H54 (cell line): Measurements from ENCODE around the gene GAS5.

ENCODE experiments used
- DNase-seq: peaks from one replicate; pipeline ENCODE4 v3.0.0; 2011; ENCODE audit warnings: low spot score, mixed read lengths; ENCODE audit not compliant: insufficient read length
- FAIRE-seq: peaks from 3 replicates; lab custom pipeline; 2011; peaks lifted over from hg19 to GRCh38; lab: Jason Lieb, UNC
- POLR2A ChIP-seq: IDR thresholded peaks from 2 replicates; pipeline ENCODE4 v1.6.1; 2011; ENCODE audit warnings: low read depth, mild to moderate bottlenecking, low read length

Gene GAS5

DNA sequence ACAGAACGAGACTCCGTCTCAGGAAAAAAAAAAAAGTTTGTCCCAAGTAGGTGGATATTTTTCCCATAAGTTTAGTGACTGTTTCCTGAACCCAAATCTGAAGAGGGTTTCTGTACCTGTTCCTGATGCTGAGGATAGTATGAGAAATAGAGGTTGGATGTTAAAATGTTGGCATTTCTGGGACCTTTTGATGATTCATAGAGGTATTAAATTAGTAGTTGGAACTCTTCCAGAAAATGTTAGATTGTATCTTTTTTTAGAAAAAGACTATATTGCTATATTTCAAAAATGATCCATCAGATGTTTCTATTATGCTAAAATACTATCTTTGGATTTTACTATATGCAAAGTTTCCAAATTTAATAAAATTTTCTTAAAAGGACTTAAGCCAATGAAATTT is 40.2 kb downstream of the GAS5 start:
- TF ChIP-seq POLR2A = no peak
- no peak for FAIRE-seq
- no peak for DNase-seq

DNA sequence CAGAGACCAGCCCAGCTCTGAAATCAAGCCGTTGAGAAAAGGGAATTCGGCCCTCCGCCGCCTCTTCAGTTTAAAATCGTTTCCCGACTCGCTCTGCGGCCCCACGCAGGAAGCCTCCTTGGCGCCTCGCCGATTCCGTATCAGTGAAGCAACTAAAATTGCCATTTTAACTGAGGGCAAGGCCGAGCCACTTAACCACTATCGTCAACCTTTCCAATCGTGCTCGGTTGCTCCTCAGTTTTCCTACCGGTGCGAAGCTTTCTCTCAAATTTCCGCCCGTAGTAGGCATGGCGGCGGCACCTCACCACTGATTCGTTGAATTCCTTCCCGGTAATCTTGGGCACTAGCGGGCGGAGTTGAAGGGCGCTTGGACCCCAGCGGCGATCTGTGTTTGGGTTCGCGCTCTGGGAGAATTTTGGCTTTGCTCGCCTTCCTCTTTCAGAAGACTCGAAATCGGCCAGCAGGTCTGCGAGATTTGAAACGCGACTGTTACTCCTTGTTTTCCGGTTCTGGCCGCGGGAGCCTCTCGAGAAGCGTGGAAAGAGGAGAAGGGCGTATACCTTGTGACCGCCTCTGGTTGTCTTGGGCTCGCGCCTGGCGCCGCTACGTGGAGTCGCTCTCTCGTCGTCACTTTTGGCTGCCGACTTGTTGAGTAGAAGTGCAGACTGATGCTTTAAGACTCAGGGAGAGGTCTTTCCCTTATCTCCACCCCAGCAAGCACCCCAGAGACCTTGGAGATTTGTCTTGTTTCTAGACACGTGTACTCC is 43.3 kb downstream of the GAS5 start, which contains the start of the genes CENPL and DARS2:
Gene CENPL, minus strand, starts transcription at position 569 of the 767 bp plus-strand sequence. CDS start 13,584 bp downstream, outside the sequence.
Gene DARS2, plus strand, starts transcription at position 359 of the 767 bp plus-strand sequence. CDS start 557 bp downstream, outside the sequence.
- peak; percentile 53 for TF ChIP-seq POLR2A
- FAIRE-seq = peak; percentile 70

DNA sequence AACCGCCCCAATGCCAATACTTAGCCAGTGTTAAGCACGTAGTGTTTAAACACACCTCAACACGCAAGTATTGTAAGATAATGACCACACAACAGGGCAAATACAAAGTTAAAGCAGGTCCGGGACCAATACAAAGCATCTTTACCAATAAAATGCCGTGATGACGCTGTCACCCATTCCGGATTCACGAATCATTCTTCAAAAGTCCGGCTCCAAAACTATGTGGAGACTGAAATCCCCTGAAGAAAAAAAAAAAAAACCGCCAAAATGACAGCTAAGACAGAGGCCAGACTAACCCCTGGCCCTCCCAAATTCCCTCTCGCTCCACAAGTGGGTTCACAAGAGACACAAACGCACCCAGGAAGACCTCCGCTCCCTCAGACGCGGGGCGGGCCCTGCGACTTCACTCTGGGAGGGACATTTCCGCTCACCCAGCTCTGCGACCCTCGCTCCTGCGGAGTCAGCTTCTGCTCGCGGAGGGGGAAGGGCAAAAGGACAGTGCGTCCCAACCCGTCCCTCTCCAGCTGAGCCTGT is 43.9 kb downstream of the GAS5 start:
- DNase-seq = no peak
- no peak for FAIRE-seq
- peak; percentile 68 for TF ChIP-seq POLR2A

More for the DNA sequence above, 43.3 kb downstream of the GAS5 start, which contains the start of the genes CENPL and DARS2:
- peak; percentile 76 for DNase-seq

- no peak for FAIRE-seq
- DNase-seq = no peak
- TF ChIP-seq POLR2A = no peak
Measured at GRCh38 chr1:173821680-173822079, 46.1 kb downstream of the GAS5 start.

DNA sequence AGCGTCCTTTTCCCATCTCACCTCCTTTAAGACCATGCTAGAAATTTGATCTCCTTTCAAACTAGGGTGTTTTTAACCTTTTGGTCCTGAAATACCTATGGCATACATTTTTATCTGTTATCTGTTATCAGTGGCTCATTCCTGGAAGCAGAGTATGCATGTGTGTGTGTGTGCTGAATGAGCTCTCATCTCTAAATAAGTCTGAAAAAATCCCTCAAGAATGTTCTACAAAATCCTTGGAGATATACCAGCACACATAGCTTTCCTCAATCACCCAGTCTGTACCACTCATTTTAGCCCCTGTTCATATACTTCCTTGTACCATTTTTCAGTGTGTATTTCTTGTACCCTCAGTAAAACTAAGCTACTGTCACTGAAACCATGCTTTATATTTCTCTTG is 49.3 kb downstream of the GAS5 start:
- no peak for TF ChIP-seq POLR2A
- DNase-seq (no peak), FAIRE-seq (no peak)
